Measurements from ENCODE around the gene ASPN.

ASPN gene

DNA sequence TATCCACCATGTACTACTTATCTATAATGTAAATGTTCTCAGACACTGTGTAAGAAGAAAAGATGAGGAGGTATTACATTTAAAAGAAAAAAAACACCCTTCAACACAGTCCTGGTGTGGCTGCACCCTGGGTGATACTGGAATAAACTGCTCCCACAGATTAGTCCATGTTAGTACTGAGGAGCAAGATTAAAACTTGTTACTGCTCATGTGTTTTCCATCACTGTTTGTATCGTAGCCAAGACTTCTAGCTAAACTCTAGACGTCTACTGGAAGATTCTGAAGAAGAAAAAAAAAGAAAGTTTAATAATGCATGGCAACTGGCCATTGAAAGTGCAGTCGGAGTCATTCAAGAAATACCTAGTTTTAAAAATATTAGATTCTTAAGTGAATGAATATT, at the start of gene ASPN:
Gene ASPN (minus strand): TSS at position 178 of the 400 bp plus-strand sequence.
- no peak for DNase-seq

DNA sequence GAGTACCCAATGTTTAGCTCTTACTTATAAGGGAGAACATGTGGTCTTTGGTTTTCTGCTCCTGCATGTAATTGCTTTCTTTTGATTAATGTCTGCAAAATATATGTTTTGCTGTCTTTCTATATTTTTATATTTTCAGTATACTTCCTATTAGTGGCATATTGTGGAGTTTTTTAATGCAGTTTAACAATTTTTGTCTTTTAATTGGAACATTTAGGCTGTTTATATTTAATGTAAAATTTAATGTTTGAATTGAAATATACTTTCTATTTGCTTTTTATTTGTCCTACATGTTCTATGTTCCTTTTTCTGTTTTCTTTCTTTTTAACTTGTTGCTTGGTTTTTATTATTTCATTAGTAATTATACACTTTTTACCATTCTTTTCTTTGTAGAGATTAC, 48.6 kb upstream of the ASPN start:
- DNase-seq = no peak

DNA sequence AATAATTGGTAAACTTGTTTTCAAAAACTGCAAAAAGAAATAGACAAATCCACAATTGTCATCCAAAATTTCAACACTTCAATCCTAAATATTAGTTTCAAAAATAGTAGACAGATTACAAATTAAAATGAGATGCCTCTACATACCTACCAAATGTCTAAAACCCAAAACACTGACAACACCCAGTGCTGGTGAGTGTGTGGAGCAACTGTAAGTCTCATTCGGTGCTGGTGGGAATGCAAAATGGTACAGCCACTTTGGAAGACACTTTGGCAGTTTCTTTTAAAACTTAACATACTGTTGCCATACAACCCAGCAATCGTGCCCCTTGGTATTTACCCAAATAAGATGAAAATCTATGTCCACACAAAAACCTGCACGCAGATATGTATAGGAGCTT, 46.8 kb upstream of the ASPN start:
- no peak for DNase-seq

DNA sequence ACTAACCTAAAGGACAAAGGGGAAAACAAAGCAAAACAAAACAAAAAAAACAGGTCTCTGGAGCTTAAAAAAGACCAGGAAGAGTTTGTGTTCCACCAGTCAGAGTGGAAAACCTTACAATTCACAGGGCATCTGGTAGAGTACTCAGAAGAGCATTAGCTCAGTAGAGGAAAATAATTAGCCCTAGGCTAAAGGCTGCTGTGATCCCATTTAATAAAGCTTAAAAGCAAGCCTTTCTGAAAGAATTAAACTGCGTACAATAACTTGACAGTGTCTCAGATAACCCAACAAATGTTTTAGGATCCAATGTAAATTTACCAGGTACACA, 46.2 kb upstream of the ASPN start:
- DNase-seq = no peak

DNA sequence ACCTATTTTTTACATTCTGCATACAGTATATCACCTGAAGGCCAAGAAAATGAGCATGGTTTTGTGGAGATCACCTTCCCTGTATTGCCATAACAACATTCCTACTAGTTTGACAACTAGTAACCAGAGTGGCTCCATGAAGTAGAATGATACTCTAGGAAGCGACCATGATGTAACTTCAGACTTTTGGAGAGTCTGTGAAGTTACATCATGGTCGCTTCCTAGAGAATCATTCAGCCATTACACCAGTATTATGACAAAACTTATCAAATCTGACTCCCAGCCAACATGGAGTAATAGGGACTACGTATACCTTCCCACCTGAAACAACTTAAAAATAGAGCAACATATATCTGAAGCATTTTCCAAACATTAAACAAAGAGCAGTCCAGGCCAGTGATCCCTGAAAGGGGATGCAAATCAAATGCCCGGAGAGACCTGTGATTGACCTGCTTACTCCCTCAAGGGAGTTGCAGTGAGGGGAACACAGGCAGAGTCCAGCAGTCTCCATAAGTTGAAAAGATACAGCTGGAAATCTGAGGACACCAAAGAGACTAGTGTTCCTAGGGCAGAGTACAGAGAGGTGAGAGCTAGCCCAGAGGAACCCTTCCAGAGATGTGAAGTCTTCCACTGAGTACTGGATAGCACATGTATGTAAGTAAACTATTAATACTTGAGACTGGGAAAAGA, 45.7 kb upstream of the ASPN start:
- no peak for DNase-seq

DNA sequence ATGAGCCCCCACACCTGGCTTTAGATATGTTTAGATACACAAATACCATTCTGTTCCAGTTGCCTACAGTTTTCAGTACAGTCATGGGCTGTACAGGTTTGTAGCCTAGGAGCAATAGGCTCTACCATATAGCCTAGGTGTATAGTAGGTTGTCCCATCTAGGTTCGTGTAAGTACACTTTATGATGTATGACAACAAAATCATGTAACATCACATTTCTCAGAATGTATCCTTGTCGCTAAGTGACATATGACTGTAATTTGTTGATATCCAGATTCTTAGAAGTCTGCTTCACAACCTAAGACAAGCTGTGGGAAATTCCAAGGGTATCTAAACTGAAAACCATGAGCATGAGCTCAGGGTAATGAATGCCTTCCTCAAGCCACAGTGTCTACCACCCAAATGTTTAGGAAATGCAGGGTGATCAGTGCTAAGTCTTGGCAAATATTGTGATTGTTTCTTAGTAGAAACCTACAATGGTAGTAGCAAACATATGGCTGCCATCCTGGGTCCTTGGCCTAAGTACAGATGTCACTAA, 45.1 kb upstream of the ASPN start:
- DNase-seq = no peak

DNA sequence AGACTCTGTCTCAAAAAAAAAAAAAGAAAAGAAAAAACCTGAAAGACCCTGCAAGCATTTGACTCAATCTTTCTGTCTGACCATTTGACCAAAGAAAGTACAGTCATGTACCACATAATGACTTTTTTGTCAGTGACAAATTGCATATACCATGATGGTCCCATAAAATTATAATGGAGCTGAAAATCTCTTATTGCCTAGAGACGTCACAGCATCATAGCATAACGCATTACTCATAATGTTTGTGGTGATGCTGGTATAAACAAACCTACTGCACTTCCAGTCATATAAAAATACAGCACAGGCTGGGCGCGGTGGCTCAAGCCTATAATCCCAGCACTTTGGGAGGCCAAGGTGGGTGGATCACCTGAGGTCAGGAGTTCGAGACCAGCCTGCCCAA, 43.0 kb upstream of the ASPN start:
- no peak for DNase-seq

DNA sequence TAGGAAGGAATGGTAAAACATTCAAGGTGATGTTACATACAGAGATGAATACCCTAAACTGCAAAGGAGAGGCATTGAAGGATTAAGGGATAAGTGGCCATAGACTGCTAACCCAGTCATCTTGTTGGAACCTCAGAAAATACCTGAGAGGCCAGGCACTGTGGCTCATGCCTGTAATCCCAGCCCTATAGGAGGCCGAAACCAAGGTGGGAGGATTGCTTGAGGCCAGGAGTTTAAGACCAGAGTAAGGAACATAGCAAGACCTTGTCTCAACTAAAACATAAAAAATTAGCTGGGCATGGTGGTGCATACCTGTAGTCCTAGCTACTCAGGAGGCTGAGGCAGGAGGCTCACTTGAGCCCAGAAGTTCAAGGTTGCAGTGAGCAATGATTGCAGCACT, 42.6 kb upstream of the ASPN start:
- no peak for DNase-seq

DNA sequence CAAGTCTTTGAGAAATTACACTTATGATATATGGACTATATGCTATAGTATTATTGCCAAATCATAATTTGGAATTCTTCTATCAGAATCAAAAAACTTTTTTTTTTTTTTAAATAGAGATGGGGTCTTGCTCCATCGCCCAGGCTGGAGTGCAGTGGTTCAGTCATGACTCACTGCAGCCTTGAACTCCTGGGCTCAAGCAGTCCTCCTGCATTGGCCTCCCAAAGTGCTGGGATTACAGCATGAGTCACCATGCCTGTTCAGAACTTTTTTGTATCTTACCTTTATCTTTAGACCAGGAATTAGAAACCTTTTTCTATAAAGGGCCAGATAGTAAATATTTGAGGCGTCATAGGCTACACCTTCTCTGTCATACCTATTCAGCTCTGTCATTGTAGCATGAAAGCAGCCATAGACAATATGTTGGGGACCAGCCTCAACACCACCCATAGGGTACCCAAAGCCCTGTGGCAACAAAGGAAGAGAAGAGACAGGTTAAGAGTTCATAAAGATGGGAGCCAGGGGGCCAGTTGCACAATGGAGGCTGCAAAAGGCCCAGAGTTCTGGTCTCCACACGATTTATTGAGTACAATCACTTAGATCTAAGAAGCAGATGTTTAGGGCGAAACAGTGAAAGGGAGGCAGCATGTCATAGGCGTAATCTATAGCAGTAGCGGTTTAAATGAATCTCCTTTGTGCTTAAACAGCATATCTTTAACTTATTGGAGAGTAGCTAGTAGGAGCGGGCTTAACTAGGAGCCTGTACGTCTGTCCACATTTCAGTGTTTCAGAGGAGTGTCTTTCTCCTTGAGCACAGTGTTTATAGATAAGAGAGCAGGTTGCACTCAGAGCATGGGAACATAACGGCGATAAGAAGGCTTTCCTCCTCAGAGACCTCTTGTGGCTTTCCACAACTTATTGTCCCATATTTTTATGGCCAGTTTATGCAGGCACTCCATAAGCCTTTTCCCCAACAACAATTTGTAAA, 41.0 kb upstream of the ASPN start:
- DNase-seq = no peak

DNA sequence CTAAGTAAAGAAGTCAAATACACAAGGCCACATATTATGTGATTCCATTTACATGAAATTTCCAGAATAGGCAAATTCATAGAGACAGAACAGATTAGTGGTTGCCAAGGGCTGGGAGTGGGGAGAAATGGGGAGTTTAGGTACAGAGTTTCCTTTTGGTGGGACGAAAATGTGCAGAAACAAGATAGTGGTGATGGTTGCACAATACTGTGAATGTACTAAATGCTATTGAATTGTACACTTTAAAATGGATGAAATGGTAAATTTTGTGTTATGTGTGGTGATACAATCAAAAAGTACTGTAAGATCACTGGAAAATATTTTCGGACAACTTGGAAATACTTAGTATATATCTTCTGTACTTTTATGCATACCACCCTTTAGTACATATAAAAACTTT, 38.5 kb upstream of the ASPN start:
- no peak for DNase-seq

DNA sequence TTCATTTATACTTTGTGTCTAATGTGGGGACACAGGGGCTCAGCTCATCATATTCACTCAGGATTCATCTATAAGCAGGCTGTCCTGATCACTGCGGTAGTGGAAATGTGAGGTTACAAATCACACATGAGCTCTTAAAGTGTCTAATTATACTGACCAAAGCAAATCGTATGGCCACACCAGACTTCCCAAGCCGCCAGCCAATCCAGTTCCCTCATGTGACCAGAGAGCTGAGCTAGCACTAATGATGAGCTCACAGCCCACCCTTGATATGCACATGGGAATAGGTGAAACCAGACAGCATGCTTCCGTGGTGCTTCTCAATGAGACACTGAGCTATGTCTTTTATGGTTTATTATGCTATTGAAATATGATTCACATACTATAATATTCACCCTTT, 35.9 kb upstream of the ASPN start:
- DNase-seq = no peak

DNA sequence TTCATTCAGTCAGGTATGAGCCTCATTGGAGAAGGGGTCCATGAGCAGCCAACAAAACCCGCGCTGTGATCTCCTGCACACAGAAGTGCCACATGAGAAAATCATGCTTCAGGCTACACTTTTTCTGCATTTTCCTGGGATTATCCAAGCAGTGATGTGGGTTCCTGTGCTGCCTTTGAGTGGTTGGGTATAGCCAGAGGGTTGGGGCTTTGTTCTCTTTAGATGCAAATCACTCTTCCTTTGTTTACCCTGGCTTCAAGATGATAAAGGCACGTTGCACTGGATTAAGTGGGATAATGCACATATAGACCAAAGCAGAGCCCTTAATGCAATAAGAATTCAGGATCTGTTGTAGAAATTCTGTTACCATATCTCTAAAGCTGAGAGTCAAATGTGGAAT, 34.7 kb upstream of the ASPN start:
- DNase-seq = no peak

DNA sequence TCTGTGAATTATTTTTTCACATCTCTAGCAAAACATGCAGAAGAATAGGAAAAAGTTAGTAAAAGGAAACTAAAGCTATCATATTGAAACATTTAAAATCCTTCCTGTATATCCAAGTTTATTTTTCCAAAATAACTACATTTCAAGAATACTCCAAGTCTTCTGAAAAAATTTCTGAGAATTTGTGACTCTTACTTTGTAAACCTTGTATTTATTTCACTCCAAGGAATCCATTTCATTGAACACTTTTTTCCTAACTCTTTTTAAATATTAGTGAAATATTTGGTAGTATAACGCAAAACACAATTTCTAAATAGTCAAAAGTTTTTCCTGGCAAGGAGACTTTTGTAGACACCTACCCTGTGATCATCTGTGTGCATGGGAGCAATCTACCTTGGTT, 34.2 kb upstream of the ASPN start:
- no peak for DNase-seq

DNA sequence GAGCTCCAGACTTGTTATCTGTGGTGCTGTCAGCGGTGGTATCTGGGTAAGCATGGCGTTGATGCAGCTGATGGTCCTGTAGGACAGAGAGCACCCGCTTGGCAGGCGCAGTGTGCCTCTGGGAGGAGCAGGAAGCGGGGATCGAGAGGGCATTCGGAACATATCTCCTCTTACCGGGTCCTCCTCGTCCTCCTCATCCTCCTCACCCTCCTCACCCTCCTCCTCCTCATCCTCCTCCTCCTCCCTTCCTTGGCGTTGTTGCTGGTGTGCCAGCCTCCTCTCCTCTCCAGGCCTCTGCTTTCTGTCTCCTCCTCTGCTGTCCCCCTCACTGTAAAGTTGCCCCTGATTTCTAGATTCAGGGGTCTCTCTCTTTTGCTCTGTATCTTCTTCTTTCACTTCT, 32.3 kb upstream of the ASPN start:
- DNase-seq = no peak

DNA sequence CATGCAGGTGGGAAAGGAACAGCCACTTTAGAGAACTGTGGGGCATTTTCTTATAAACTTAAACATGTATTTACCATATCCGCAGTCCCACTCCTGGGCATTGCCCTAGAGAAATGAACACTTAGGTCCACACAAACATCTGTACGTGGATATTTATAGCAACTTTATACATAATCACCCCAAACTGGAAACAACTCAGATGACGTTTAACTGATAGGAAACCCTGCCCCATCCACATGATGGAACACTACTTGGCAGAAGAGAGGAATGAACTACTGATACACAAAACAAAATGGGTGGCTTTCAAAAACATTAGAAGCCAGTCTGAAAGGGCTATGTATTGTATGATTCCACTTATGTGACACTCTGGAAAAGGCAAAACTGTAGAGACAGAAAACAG, 31.0 kb upstream of the ASPN start:
- no peak for DNase-seq

DNA sequence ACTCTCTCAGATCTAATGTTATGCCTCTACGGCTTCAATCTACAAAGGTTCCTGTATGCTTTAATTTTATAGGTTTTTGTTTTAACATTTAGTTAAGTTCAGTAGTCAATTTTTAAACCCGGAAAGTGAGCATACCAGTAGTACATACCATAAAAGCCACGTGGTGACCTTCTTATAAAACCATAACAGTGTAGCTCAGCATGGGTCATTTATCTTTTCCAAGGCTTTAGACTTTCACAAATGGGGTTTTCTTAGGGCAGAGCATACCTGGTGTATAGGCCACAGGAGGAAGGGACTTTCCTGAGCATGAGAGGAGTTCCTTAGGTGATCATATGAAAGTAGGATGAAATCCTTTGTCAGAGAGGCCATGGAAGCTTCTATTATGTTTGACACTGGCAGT, 30.3 kb upstream of the ASPN start:
- no peak for DNase-seq

DNA sequence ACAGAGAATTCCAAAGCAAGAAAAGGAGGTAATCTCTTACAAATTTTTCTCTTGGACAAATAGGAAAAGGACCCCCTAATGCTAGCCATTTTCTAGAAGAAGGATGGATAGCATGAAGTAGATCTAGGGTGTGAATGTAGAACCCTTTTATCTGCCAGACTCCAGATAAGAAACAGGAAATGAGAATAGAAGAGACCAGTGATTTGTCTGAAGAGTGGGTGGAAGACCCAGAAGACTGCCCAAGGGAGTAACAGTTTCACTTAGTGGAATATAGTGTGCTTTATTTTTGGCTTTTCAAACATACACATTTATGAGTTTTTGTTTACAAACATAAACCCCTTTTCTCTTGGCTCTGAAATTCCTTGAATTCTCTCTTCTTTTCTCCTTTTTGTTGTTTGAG, 28.4 kb upstream of the ASPN start:
- DNase-seq = no peak

DNA sequence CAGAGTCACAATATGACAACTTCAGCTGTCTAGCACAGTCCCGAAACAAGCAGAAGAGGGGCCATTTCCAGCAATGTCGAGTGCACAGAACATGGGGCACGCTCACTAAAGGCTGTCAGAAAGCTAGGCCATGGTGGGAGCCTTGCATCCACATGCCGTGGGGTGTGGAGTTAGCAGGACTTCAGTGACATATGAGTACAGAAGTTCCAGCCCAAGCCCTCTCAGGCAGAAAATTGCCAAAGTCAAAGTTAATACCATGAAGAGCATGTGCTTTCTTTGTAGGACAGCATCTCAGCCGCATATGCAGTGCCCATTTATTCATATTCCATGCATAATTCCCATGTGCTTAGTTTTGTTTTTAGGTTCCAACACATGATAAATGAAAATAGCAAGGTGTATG, 26.7 kb upstream of the ASPN start:
- DNase-seq = no peak

DNA sequence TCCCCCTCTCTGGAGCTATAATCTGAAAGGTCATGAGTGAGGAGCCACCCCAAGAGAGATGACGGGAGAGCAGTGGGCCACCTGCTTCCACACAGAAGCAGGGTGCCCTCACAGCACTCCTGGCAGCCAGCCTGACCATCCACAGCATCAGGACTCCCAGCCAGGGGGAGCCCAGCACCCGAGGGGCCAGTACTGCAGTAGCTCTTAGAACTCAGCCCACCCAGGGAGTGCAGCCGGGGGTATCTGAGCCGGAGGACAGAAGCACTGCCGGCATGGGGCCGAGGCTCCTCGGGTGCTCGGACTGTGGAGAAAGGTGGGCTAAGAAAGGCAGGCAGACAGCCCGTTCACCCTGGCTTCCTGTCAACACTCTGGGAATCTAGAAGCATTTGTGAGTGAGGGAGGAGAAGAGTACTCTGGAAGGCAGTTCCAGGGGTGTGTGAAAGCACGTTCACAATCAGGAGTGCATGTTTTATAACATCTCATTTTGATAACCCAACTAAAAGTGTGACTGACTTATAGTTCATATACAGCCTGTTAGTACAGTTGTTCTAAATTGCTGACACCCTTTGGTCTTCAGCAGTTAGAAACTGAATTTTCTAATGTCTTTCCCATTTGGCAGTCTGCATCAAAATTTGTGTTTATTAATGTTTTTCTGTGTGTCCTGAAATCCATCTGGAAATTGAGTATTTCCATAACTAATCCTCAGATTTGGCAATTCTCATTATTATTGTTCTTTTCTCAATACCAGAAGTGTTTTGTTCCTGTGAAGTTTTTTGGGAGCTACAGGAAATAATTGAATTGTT, 25.9 kb upstream of the ASPN start:
- no peak for DNase-seq

DNA sequence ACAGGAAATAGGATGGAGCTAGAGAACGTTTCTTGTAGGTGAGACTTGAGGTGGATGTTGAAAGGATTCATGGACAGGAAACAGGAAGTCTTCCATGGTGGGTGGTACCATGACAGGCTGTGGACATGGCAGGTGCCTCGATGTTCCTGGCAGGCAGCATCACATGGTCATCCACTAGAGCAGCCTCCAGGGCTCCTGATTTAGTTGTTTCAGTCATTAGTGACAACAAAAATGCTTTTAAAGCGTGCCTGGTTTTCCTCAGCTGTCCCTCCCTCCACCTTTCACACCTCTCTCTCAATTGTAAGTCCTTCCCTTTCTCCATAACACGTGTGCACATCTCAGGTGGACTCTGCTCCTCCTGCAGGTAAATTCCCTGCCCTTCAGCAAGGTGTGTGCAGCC, 25.2 kb upstream of the ASPN start:
- no peak for DNase-seq

DNA sequence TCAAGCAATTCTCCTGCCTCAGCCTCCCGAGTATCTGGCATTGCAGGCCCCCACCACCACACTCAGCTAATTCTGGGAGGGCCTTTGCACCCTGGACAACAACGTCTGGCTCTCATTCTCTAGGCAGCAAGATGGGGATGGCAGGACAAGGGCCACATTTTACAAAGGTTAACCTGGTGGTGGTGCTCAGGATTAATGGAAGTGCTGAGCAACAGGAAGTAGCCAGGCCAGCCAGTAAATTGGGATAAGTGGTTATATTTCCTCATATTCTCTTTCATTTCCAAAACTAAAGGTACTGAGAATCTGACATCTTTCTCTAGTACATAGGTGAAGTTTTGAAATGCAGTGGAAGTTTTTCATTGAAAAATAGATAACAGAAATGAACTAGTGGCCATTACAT, 24.7 kb upstream of the ASPN start:
- no peak for DNase-seq

DNA sequence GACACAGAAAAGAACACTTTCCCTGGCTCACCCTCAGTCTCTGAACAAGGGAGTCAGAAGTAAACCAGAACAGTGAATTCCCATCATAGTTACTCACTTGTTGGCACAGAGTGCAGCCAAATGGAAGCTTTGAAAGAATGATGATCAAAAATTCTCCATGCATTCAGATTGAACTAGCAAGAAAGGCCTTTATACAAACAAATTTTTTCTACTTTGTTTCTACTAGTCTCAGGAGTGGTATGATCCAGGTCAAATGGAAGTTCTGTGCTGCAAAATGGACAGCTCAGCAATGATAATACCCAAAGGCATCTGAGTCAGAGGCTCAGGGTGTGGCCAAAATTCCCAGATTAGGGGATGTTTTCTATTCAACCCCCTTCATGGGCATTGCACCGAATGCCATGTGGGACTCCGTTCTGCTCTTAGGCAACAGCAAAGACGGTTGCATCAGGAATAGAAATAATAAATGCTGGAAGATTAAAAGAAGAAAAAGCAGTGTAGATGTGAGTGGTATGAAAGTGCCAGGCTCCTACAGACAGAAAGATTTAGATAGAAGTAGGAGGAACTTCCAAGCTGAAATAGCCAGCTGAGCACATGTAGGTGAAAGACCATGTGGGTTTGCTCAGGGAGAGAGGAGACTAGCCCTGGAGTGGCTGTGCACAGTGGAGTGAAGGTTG, 24.0 kb upstream of the ASPN start:
- no peak for DNase-seq

DNA sequence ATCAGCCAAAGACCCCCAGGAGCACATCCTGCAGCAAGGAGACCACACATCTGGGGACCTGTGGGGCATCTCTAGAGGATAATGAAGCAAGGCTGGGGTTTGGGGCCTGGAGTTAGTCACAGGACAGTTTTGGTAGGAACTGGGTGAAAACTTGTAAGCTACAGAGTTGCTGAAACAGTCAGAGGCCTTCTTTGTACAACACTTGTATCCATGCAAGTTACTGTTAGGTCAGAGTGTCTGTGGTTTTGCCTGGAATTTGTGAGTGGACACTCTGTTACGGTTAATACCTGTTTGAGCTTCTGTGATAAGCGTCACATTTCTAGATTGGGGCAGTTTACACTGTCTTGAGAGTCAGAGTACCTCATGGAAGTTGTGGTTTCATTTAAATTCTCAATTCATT, 22.6 kb upstream of the ASPN start:
- DNase-seq = no peak

Data from activated naive CD4-positive, alpha-beta T cell (primary cell).